ENCODE results near the gene PHC3.

DNA sequence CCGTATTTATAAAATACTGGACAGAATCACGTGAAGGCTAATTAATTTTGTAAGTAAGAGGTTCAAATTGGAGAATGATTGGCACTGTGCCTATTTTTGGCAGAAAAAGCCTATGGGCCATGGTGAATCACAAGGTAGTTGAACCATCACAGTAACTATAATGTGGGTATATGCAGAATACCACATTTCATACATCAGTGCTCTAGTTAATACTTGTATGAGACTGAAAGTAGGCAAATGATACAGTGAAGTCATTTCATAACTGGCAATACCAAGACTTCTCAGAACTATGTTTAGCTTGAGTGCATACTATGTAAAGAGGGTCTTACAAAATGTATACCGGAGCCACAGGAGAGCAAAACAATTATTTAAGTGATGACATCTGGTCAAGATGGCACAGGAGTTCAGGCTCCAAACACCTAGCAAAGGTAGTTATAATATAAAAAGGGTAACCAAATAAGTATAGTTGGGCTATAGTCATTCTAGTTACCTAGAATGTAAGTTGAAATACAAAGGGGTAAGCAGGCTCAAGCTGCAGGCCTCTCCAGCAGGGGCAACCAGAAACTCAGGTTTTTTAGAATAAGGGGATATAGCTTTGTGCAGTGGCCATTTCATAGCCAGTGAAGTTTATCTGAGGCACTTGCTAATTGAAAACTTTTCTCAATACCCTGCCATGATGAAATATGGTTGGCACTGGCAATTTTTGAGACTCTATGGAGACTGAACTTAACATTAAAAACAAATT, 124.7 kb downstream of the PHC3 start:
- TF ChIP-seq POLR2A (IDR thresholded peaks at IDR 0.05; ENCODE audit: low read depth, low read length) = no peak
- TF ChIP-seq POLR2AphosphoS5 (IDR thresholded peaks at IDR 0.05; ENCODE audit: low read depth, low read length) = no peak

All from GM12892 (cell line).